GM12891 (cell line): ENCODE results near the gene TSR2.

Experiments used
- DNase-seq: peaks from one replicate; pipeline ENCODE4 v3.0.0; 2011; ENCODE audit warnings: low spot score; ENCODE audit not compliant: insufficient read length
- FAIRE-seq: peaks from 2 replicates; lab custom pipeline; 2011; peaks lifted over from hg19 to GRCh38; lab: Jason Lieb, UNC
- PAX5 ChIP-seq: IDR thresholded peaks from 2 replicates; pipeline ENCODE4 v1.6.1; 2011; ENCODE audit warnings: low read length, moderate library complexity, mild to moderate bottlenecking; ENCODE audit not compliant: insufficient read depth, severe bottlenecking
- POLR2A ChIP-seq: IDR thresholded peaks from 2 replicates; pipeline ENCODE4 v1.6.1; 2011; ENCODE audit warnings: low read depth, low read length, control low read depth
- POLR2AphosphoS5 ChIP-seq: IDR thresholded peaks from 2 replicates; pipeline ENCODE4 v1.6.1; 2011; ENCODE audit warnings: low read depth, low read length, control low read depth
- POU2F2 ChIP-seq: IDR thresholded peaks from 2 replicates; pipeline ENCODE4 v1.6.1; 2011; ENCODE audit warnings: low read depth, mild to moderate bottlenecking, control low read depth, low read length, moderate library complexity
- SPI1 ChIP-seq: IDR thresholded peaks from 2 replicates; pipeline ENCODE4 v1.6.1; 2011; ENCODE audit warnings: low read depth, low read length, control low read depth
- TAF1 ChIP-seq: IDR thresholded peaks from 2 replicates; pipeline ENCODE4 v1.6.1; 2011; ENCODE audit warnings: low read depth, low read length, control low read depth

The TSR2 gene

DNA sequence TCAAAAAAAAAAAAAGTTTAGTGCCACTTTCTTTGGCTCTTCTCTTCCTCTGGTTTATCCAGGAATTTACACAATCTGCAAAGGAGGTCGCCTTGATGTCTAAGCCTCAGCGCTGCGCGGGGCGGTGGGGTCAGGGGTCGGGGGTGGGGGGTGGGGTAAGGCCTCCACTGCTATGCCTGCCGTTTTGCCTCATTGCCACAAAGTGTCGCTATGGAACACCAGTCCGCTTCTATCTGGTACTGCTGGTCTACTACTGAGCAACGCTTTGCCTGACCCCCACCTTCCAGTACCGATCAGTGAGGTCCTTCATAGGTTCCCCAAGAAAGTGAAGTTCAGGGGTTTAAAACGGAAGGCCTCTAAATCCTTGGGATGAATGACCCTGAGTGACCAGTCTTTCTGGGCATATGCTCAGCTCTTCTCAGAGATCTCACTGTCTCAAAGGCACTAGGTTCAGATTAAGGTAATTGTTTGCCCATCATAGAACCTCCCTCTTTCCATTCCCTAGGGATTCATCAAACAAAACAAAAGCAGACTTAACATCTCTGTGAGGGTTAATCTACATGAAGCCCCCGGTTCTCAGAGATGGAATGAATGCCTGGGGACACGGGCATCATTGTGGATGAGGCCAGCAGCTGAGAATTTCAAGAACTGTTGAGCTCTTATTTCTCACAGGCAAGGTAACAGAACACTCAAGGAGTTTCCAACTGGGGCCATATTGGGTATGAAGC is 16.9 kb upstream of the TSR2 start:
- no peak for DNase-seq
- TF ChIP-seq PAX5, result no peak
- no peak for TF ChIP-seq SPI1
- no peak for TF ChIP-seq TAF1
- TF ChIP-seq POLR2AphosphoS5, result no peak
- no peak for TF ChIP-seq POLR2A
- no peak for TF ChIP-seq POU2F2
- FAIRE-seq, result peak; percentile 87

DNA sequence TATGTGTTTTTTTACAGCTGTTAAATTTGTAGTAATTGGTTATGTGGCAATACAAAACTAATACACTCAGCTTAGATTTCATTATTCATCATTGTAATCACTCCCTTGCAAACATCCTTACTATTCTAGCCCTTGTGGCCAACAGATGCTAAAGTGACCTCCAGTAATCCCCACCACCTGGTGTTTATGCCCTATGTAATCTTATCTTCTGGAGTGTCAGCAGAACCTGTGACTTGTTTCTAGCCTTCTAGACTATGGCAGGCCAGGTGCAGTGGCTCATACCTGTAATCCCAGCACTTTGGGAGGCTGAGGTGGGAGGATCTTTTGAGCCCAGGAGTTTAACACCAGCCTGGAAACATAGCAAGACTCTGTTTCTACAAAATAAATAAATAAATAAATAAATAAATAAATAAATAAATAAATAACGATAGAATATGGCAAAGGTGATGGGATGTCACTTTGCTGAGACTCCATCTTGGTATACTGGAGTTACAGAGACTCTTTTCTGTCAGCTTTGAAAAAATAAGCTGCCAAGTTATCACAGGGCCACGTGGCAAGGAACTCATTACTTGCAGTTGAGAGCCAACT is 12.3 kb upstream of the TSR2 start:
- no peak for FAIRE-seq
- DNase-seq, result no peak
- TF ChIP-seq TAF1, result no peak
- TF ChIP-seq SPI1, result no peak
- no peak for TF ChIP-seq PAX5
- no peak for TF ChIP-seq POLR2A
- TF ChIP-seq POLR2AphosphoS5, result no peak
- TF ChIP-seq POU2F2, result no peak

DNA sequence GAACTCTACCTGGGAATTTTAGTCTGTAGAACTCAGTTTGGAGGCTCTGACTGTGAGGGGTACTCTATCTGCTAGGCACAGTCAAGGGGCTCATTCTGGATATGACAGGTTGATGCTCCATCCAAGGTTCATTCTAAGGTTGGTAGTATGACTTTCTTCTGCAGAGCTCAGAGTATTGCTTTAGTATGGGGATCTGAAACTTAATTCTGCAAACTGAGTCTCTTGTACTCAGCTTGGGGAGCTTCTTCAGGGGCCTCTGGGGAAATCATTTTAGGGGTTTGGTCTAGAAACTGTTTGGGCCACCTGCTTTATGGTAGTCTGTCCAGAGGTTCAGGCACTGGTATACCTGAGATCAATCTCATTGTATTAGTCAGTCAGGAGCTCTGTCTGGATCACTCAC is 9.7 kb upstream of the TSR2 start:
- DNase-seq (no peak), FAIRE-seq (no peak)
- TF ChIP-seq TAF1 (no peak), SPI1 (peak; percentile 43), POLR2A (no peak), PAX5 (no peak), POLR2AphosphoS5 (no peak), POU2F2 (no peak)

DNA sequence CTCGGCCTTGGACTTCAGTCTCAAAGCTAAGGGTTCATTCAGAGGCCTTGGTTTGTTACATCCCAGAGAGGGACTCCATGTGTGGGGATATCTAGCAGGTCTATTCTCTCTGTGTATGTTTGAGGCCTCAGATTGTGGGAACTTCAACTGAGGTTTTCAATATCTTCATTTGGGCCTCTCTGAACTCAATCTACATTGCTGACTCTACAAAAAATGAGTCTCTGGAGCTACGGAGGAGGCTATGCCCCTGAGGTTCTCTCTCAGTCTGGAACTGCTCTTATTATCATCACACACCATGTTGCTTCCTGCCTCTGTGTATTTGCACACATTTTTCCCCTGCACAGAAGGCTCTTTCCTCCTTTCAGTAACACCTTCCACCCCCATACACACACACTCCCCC is 5.1 kb upstream of the TSR2 start:
- TF ChIP-seq PAX5, result no peak
- no peak for TF ChIP-seq TAF1
- TF ChIP-seq POU2F2, result no peak
- TF ChIP-seq POLR2AphosphoS5, result no peak
- no peak for TF ChIP-seq SPI1
- no peak for TF ChIP-seq POLR2A
- FAIRE-seq, result no peak
- no peak for DNase-seq

DNA sequence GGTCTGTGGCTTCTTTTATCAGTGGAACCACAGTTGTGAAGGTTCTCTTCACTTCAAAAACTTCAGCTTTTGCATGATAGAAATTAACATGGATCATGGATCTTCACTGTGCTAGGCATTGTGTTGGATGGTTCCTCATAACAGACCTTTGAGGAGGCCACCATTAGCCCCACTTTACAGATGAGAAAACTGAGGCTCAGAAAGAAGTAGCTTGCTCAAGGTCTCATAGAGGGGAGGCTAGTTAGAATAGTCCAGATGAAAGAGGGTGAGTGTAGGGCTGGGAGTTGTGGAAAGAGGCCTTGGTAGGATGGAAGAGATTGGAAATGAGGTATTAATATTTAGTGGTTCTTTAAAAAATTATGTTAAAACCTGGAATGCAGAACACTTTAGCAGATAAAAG is 2.6 kb downstream of the TSR2 start:
- no peak for FAIRE-seq
- TF ChIP-seq PAX5 (no peak), POLR2A (no peak), POLR2AphosphoS5 (no peak), SPI1 (no peak), POU2F2 (no peak), TAF1 (no peak)
- no peak for DNase-seq

DNA sequence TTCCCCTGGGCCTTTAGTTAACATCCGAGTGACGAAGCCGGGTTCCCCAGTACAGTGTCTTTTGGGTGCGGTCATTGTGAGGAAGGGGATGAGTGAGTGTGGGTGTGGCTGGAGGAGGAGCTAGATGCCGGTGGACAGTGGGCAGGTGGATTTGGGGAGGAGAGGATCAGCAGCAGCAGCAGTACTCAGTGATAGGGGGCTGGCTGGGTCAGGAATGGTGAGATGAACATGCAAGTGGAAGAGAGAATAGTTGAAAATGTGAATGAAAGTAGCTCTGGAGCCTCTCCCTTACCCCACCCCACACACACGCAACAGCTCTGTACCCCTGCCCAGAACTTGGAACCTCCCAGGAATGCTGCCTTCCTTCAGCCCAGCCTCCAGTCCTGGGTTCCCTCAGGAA is 4.5 kb downstream of the TSR2 start:
- FAIRE-seq, result no peak
- no peak for TF ChIP-seq POLR2A
- no peak for TF ChIP-seq TAF1
- no peak for TF ChIP-seq PAX5
- TF ChIP-seq POU2F2, result no peak
- TF ChIP-seq POLR2AphosphoS5, result no peak
- TF ChIP-seq SPI1, result no peak

DNA sequence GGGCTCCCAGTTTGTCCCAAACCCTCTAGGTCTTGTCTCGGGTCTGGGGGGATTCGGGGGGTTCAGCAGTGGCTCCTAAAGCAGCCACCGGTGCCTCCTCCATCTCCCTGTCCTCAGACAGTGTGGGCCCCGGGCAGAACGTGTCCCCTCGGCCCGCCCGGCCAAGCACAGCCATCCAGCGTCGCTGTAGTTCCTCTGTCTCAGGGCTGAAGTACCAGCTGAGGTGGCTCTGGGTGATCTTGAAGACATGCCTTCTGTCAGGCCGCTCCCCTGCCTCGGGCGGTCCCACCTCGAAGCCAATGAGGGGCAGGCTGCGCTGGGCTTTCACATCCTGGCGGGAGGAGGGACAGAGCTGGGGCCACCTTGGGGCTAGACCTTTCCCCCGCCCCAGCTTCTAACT is 5.9 kb downstream of the TSR2 start:
- DNase-seq (no peak), FAIRE-seq (no peak)
- TF ChIP-seq POLR2A (0 out of 2 replicates have a peak, but pooled peaks have one; percentile 7), SPI1 (no peak), POLR2AphosphoS5 (0 out of 2 replicates have a peak, but pooled peaks have one; percentile 24)

More for the DNA sequence above, 4.5 kb downstream of the TSR2 start:
- DNase-seq, result no peak

DNA sequence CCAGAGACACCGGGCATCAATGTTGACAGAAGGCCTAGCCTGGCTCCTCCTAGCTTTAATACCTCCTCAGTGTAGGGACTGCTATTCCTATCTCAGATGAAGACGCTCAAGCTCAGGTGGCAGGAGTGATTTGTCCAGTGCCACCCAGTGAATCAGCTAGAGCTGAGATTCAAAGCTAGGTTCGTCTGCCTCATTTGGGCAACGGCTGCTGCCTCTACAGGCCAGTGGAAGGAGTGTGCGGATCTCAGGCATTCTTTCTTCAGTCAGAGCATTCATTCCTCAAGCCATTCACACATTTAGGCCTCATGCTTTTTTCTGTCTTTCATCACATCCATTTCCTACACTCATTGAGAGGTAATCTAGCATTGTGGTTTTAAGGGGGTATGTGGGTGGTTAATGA is 7.3 kb downstream of the TSR2 start:
- DNase-seq (no peak), FAIRE-seq (no peak)

DNA sequence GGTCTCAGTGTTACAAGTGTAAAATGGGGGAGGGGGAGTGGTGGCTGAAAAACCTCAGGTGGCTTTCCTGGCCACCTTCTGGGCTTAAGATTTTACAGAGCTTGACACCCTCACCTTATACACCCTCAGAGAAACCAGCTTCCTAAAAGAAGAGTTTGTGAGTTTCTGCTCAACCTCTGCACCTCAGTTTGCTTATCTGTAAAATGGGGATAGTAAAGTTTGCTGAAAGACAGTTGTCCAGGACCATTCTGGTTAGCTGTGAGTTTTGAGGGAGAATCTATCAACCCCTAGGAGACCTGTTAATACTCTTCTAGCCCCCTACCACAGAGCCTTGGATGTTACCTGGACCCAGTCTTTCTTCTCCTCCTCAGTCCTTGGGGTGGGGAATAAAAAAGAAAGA is 9.7 kb downstream of the TSR2 start:
- no peak for FAIRE-seq
- DNase-seq, result no peak
- TF ChIP-seq POLR2A (no peak), POU2F2 (no peak), SPI1 (no peak), PAX5 (no peak), POLR2AphosphoS5 (no peak), TAF1 (no peak)

More for the DNA sequence above, 7.3 kb downstream of the TSR2 start:
- no peak for TF ChIP-seq POU2F2
- TF ChIP-seq POLR2A, result no peak
- no peak for TF ChIP-seq TAF1
- TF ChIP-seq SPI1, result no peak

DNA sequence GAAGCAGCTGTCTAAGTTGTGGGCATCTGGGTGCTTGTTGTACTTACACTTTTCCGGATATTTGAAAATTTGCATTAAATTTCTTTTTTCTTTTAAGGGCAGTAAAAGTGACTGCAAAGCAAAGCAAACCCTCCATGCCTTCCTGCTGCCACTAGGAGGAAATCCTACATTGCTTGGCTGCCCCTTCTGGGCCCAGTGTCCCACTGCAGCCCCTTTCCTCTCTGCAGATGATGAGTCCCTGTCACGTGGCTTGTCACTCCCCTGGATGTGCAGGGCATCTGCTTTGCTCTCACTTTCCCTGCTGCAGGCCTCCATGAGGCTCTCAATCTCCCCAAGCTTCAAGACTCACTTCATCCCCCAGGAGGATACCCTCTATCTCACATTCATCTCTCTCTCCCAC is 12.7 kb downstream of the TSR2 start:
- FAIRE-seq (no peak), DNase-seq (no peak)
- no peak for TF ChIP-seq SPI1
